ENCODE data around the gene ATP6V1E1.

- TF ChIP-seq CTCF (IDR thresholded peaks at IDR 0.05; ENCODE audit: low read depth, low read length), result no peak
- TF ChIP-seq EZH2phosphoT487 (IDR thresholded peaks at IDR 0.05; ENCODE audit: low read depth), result no peak
Observed at GRCh38 chr22:17542452-17542851, 86.1 kb downstream of the ATP6V1E1 start.
